ENCODE measurements around the gene METAP2.

DNA sequence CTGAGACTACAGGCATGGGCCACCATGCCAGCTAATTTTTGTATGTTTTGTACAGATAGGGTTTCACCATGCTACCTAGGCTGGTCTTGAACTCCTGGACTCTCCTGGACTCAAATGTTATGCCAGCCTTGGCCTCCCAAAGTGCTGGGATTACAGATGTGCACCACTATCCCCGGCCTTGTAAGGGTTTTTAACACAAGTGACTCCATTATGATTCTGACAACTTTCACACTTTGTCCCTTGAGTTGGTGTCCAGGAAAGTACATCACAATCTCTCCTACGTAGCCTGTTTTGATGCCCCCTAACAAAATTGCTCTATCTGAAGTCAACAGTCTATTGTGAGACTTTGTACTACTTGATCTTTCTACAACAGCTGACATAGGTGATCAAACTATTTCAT is 11.4 kb upstream of the METAP2 start:
- TF ChIP-seq, protein P1, sequence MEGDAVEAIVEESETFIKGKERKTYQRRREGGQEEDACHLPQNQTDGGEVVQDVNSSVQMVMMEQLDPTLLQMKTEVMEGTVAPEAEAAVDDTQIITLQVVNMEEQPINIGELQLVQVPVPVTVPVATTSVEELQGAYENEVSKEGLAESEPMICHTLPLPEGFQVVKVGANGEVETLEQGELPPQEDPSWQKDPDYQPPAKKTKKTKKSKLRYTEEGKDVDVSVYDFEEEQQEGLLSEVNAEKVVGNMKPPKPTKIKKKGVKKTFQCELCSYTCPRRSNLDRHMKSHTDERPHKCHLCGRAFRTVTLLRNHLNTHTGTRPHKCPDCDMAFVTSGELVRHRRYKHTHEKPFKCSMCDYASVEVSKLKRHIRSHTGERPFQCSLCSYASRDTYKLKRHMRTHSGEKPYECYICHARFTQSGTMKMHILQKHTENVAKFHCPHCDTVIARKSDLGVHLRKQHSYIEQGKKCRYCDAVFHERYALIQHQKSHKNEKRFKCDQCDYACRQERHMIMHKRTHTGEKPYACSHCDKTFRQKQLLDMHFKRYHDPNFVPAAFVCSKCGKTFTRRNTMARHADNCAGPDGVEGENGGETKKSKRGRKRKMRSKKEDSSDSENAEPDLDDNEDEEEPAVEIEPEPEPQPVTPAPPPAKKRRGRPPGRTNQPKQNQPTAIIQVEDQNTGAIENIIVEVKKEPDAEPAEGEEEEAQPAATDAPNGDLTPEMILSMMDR (IDR thresholded peaks at IDR 0.05; ENCODE audit: low read depth, low read length, poor library complexity, severe bottlenecking) = no peak
- TF ChIP-seq EZH2phosphoT487 (IDR thresholded peaks at IDR 0.05; ENCODE audit: borderline replicate concordance, low read length) = no peak

Measured in DOHH2 (cell line).